A673 (cell line): ENCODE measurements around the gene HK3. TPM values are rescaled to one million over a fixed set of nuclear protein-coding genes. Genes with fewer than 3 reads are reported as not detected.

ENCODE experiments used
- BruUV-seq: library from RNA; stranded (reverse); fragments of 400-500 nt; replicated peaks from 2 replicates; lab custom pipeline; 2021; lab: Mats Ljungman, UMichigan
- CTCF ChIA-PET: fragments of 300-600 bp; sonication (Branson Sonifier 250); formaldehyde crosslinking; loops from one replicate; lab custom pipeline; 2022; ENCODE audit warnings: antibody characterized with exemption; lab: Charles Lee
- POLR2A ChIA-PET: fragments of 300-600 bp; sonication (Branson Sonifier 250); formaldehyde crosslinking; loops from one replicate; lab custom pipeline; 2022; ENCODE audit warnings: antibody characterized with exemption; ENCODE audit not compliant: low non-redundant PET; lab: Charles Lee
- DNase-seq: peaks from one replicate; pipeline ENCODE4 v3.0.0-alpha.2; 2015; ENCODE audit warnings: low spot score
- H3K27ac ChIP-seq: fragments of 200-600 bp; sonication (generic); 2 replicates; pipeline ENCODE4 v1.5.1; 2016; ENCODE audit warnings: mixed run types, low read depth, mild to moderate bottlenecking, mixed read lengths, antibody characterized with exemption, low read length; ENCODE audit not compliant: poor library complexity, severe bottlenecking
- H3K27me3 ChIP-seq: fragments of 200-600 bp; sonication (generic); replicated peaks from 2 replicates; pipeline ENCODE4 v1.6.1; 2017; ENCODE audit warnings: mixed run types, low read depth, mild to moderate bottlenecking, mixed read lengths, antibody characterized with exemption, low read length; ENCODE audit not compliant: insufficient read depth, poor library complexity
- H3K36me3 ChIP-seq: fragments of 200-600 bp; sonication (generic); 2 replicates; pipeline ENCODE4 v1.6.1; 2016; ENCODE audit warnings: mixed run types, mild to moderate bottlenecking, mixed read lengths, antibody characterized with exemption, low read length; ENCODE audit not compliant: insufficient read depth, poor library complexity, severe bottlenecking
- H3K4me1 ChIP-seq: fragments of 200-600 bp; sonication (generic); 2 replicates; pipeline ENCODE4 v1.6.1; 2017; ENCODE audit warnings: mixed run types, mild to moderate bottlenecking, mixed read lengths, antibody characterized with exemption, low read length; ENCODE audit not compliant: insufficient read depth, poor library complexity, severe bottlenecking
- H3K4me3 ChIP-seq: fragments of 200-600 bp; sonication (generic); 2 replicates; pipeline ENCODE4 v1.5.1; 2016; ENCODE audit warnings: low read depth, mixed run types, mild to moderate bottlenecking, mixed read lengths, low read length; ENCODE audit not compliant: poor library complexity, severe bottlenecking
- H3K9me3 ChIP-seq: fragments of 200-600 bp; sonication (generic); 2 replicates; pipeline ENCODE4 v1.6.1; 2016; ENCODE audit warnings: mixed run types, low read depth, mild to moderate bottlenecking, mixed read lengths, antibody characterized with exemption, low read length; ENCODE audit not compliant: poor library complexity, severe bottlenecking
- CTCF ChIP-seq: fragments of 300-800, 200-600 bp; sonication (generic); conservative IDR thresholded peaks from 2 replicates; pipeline ENCODE4 v1.5.1; 2017; ENCODE audit warnings: low read depth, mild to moderate bottlenecking, antibody characterized with exemption, low read length, moderate library complexity, mixed read lengths
- EZH2 ChIP-seq: fragments of 200-600 bp; sonication (generic); IDR thresholded peaks from 2 replicates; pipeline ENCODE4 v1.6.1; 2017; ENCODE audit warnings: borderline replicate concordance, low read depth, mild to moderate bottlenecking, mixed read lengths, antibody characterized with exemption, low read length; ENCODE audit not compliant: poor library complexity, severe bottlenecking
- intact Hi-C: fragments of 100-400 bp; cut with micrococcal nuclease; formaldehyde crosslinking; loops from one replicate; pipeline ENCODE4 v1.10.0; 2022; ENCODE audit not compliant: unreplicated experiment
- total RNA-seq: library from RNA; stranded (reverse); gene quantifications from 2 replicates; pipeline ENCODE4 v1.2.3, GENCODE V29; 2021

HK3 gene
- total RNA-seq, 1 experiment from 2014 or later, result 0.84 TPM

- CTCF ChIA-PET, result no interaction called here
These were observed 30.5 kb upstream of the HK3 start for GRCh38 chr5:176929654-176930053.

GRCh38 chr5:176927562-176927961 lies 28.4 kb upstream of the HK3 start:
- ChIA-PET CTCF (no interaction called here), POLR2A (no interaction called here)

More at GRCh38 chr5:176929654-176930053, 30.5 kb upstream of the HK3 start:
- no peak for DNase-seq
- no TSS peak for BruUV-seq
- no peak for TF ChIP-seq EZH2
- TF ChIP-seq CTCF, result no peak
- POLR2A ChIA-PET, result no interaction called here
- intact Hi-C loops, result no loop called here
- no peak overlapping the region for H3K4me3 ChIP-seq
- H3K9me3 ChIP-seq, result no peaks in the 10 kb centered on the region
- H3K36me3 ChIP-seq, result peaks cover 16% of the 10 kb centered on the region
- H3K4me1 ChIP-seq, result no peaks in the 10 kb centered on the region
- no peaks in the 10 kb centered on the region for H3K27me3 ChIP-seq
- H3K27ac ChIP-seq, result no peak overlapping the region

GRCh38 chr5:176922817-176923216 lies 23.7 kb upstream of the HK3 start:
- ChIA-PET POLR2A (no interaction called here), CTCF (no interaction called here)
- no TSS peak for BruUV-seq
- Histone ChIP-seq H3K36me3 (no peaks in the 10 kb centered on the region), H3K9me3 (no peaks in the 10 kb centered on the region), H3K4me1 (no peaks in the 10 kb centered on the region), H3K4me3 (no peak overlapping the region), H3K27me3 (no peaks in the 10 kb centered on the region), H3K27ac (no peak overlapping the region)
- TF ChIP-seq CTCF, result no peak
- no peak for TF ChIP-seq EZH2
- intact Hi-C loops, result no loop called here
- no peak for DNase-seq

More at GRCh38 chr5:176927562-176927961, 28.4 kb upstream of the HK3 start:
- H3K9me3 ChIP-seq, result no peaks in the 10 kb centered on the region
- DNase-seq, result no peak
- intact Hi-C loops, result no loop called here
- H3K4me1 ChIP-seq, result no peaks in the 10 kb centered on the region
- TF ChIP-seq EZH2 (no peak), CTCF (no peak)
- H3K27ac ChIP-seq, result no peak overlapping the region
- no peak overlapping the region for H3K4me3 ChIP-seq
- peaks cover 10% of the 10 kb centered on the region for H3K36me3 ChIP-seq
- BruUV-seq, result no TSS peak
- H3K27me3 ChIP-seq, result no peaks in the 10 kb centered on the region
